COLO829 (cell line): ENCODE results near the gene BICC1.

Experiments used
- DNase-seq: peaks from one replicate; pipeline ENCODE4 v3.0.0; 2012; ENCODE audit warnings: low spot score

BICC1 gene, protein sequence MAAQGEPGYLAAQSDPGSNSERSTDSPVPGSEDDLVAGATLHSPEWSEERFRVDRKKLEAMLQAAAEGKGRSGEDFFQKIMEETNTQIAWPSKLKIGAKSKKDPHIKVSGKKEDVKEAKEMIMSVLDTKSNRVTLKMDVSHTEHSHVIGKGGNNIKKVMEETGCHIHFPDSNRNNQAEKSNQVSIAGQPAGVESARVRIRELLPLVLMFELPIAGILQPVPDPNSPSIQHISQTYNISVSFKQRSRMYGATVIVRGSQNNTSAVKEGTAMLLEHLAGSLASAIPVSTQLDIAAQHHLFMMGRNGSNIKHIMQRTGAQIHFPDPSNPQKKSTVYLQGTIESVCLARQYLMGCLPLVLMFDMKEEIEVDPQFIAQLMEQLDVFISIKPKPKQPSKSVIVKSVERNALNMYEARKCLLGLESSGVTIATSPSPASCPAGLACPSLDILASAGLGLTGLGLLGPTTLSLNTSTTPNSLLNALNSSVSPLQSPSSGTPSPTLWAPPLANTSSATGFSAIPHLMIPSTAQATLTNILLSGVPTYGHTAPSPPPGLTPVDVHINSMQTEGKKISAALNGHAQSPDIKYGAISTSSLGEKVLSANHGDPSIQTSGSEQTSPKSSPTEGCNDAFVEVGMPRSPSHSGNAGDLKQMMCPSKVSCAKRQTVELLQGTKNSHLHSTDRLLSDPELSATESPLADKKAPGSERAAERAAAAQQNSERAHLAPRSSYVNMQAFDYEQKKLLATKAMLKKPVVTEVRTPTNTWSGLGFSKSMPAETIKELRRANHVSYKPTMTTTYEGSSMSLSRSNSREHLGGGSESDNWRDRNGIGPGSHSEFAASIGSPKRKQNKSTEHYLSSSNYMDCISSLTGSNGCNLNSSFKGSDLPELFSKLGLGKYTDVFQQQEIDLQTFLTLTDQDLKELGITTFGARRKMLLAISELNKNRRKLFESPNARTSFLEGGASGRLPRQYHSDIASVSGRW

DNA sequence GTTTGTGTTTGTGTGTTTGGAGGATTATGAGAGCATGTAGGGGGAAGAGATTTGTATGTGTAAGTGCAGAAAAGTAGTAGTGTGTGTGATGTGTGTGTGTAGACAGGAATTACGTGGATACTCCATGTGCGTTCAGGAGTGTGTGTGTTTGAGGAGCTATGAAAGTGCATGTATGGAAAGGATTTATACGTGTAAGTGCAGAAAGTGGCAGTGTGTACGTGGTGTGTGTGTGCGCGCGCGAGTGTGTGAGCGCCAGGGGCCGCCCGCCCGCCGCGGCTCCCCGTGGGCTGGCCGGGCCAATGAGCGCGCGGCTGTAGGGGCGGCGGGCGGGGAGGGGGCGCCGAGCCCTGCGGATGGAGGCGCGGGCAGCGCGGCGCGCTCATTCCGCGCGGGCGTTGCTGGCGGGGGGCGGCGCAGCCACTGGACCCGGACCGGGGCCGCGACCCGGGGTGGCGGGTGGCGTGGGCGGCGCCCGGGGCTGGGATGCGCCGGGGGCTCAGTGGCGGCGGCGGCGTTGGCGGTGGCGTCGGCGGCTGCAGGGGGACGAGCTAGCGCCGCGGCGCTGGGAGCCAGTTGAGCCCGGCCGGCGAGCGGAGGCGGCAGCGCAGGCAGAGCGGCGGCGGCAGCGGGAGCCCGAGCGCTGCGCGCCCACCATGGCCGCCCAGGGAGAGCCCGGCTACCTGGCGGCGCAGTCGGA lies at the start of gene BICC1:
TSS of gene BICC1 (plus strand) at position 382 of the 697 bp plus-strand sequence. CDS start at position 654, 272 bp downstream.
- DNase-seq, result no peak

DNA sequence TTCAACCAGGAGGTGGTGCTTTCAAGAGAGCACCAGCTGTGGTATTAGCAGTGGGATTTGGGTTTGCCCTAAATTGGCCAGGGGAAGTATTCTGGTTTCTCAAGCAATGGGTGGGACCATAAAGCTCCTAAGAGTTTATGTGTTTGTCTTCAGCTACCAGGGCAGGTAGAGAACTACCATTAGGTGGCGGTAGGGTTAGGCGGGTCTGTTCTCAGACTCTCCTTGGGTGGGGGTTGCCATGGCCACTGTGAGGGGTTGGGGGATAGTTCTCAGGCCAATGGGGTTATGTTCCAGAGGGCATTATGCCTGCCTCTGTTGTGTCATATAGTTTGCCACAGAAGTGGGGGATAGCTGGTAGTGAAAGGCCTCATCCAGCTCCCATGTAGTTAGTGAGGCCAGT lies 47.7 kb upstream of the BICC1 start:
- DNase-seq, result no peak

DNA sequence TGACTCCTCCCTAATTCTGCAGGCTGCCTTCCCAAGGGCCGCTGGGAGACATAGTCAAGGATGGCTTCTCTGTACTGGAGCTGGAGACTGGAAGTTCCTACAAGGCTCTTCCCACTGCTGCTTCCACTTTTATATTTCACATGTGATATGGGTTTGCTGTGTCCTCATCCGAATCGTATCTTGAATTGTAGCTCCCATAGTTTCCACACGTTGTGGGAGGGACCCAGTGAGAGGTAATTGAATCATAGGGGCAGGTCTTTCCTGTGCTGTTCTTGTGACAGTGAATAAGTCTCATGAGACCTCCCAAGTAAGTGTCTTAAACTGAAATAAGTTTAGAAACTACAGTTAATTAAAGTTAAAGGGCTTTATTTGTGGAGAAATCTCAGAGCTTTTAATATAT lies 47.0 kb upstream of the BICC1 start:
- DNase-seq, result no peak

DNA sequence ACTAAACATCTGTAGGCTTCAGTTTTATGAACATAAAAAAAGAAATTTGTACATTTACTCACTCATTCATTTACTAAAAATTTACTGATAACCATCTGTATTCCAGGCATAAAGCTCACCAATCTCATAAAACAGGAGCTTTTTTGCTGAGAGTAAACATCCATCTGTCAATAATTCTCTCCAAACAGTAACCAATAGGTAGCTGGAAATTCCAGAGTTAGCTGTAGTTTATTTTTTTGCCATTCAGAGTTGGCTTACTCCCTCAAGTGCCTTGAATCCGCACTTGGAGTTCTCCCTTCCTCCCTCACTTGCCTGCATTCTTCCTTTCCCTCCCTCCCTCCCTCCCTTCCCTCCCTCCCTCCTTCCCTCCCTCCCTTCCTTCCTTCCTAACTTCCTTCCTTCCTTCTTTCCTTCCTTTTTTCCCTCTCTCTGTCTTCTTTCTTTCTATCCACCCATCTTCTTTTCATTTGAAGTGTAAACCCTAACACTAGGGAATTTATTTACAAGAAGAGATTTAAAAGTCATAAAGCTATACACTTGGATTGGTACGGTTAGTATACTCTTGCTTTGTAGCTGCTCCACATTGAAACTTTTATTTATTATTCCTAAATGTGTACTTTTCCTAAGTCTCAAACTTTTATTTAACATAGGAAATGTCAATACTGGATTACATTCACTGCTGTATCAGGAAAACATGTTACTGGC lies 44.6 kb upstream of the BICC1 start:
- DNase-seq, result no peak

DNA sequence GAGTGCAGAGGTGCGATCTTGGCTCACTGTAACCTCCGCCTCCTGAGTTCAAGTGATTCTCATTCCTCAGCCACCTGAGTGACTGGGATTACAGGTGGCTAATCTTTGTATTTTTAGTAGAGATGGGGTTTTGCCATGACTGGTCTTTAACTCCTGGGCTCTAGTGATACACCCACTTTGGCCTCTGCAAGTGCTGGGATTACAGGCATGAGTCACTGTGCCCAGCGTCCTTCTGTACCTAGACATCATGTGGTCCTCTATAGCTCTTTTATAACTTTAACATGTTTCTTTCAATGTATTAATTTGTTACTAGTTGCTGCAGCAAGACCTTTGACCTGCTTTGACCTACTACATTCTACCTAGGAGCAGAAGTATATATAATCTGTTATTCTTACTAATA lies 38.7 kb upstream of the BICC1 start:
- no peak for DNase-seq

DNA sequence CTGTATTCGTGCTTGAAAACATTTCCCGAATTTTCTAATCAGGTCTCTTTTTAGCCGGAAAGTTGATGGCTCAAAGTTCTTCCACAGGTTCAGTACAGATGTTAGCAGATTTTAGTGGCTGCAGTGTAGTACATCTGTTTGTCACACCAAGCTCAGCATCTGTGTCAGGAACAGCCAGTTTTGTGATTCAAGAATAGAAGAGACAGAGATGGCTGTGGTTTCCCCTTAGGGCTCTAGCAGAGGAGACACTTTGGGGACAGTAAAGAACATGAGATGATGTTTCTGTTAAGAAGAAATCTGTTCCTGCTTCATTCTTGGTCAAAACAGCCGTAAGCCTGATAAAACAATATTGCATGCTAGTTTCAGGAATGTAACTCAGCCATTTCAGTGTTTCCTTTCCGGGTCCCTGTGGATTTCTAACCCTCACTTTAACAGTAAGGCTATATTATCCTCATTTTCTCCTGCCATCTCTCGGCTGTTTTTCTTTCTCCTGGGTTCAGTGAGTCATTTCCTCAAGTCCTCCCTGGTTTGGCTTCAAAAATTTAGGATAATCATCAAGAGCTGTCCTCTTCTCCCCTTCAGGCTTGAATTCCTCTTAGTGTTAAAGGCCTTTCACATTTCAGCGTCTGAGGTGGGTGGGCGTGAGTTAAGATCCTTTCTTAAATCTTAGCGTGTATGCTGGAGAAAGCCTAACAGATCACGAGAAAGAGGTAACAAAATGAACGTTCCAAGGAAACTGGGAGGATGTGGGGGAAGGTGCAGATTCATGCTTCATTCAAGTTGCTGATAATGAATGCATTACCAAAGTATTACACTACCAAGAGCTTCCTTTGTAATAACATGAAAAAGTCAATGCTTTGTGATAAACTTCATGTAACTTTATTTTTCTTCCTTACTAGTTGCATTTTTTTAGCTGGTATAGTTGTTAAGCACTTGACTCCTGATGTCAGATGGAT lies 37.1 kb upstream of the BICC1 start:
- DNase-seq, result peak; percentile 12

DNA sequence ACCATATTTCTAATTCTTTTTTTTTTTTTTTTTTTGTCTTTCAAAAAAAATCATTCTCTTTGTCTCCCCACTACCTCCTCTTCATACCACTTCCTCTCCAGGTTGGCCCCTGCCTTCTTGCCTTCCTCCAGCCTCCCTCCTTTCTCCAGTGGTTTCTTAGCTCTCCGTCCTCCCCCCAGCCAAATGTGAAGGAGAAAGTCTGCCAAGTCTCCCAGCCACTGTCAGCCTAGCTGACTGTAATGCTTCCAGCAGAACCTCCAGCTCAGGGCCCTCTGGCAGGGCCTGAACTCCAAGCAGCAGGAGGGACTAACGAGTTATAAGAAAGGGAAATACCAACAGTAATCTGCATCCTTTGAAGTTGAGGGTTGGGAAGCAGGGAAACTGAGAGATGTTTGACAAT lies 35.5 kb upstream of the BICC1 start:
- no peak for DNase-seq

DNA sequence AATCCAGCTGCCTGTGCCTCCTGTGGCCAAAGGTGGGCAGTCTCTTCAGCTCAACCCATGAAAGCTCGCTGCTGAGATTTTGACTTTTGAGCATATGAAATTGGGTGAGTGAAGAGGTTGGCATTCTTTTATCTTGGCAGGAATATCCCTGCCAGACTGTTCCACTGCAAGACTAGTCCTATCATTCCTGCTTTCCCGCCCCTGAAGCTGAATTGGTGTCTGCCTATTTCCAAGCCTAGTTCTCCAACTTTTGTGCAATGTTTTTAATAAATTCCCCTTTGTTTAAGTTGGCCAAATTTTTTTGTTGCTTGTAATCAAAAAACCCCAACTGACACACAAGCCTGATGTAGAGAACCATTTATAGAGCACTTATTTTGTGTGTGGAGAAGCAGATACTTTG lies 34.8 kb upstream of the BICC1 start:
- DNase-seq, result no peak

DNA sequence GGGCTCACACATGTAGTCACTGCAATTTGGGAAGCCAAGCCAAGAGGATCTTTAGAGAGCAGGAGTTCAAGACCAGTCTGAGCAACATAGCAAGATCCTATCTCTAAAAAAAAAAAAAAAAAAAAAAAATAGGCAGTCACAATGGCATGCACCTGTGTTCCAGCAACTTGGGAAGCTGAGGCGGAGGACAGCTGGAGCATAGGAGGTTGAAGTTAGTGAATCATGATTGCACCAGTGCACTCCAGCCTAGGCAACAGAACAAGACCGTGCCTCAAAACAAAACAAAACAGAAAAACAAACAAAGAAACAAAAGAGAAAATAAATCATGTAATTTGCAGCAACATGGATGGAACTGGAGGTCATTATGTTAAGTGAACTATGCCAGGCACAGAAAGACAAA lies 33.6 kb upstream of the BICC1 start:
- no peak for DNase-seq

DNA sequence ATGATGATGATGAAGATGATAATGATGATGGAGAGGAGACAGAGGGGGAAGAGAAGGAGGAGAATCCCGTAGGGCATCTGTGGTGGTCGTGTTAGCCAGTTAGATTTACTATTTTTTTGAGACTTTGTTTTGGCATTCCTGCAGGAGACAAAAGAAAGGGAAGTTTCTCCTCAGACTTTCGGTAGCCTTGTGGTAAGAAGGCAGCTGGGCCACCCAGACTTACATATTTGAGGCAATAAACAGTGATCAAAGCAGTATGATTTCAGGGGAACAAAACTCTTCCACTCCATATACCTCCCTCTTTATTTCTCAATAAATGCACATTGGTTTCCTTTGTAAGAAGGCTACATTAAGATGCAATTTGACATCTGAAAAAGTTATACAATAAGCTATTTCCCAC lies 32.4 kb upstream of the BICC1 start:
- DNase-seq, result no peak

DNA sequence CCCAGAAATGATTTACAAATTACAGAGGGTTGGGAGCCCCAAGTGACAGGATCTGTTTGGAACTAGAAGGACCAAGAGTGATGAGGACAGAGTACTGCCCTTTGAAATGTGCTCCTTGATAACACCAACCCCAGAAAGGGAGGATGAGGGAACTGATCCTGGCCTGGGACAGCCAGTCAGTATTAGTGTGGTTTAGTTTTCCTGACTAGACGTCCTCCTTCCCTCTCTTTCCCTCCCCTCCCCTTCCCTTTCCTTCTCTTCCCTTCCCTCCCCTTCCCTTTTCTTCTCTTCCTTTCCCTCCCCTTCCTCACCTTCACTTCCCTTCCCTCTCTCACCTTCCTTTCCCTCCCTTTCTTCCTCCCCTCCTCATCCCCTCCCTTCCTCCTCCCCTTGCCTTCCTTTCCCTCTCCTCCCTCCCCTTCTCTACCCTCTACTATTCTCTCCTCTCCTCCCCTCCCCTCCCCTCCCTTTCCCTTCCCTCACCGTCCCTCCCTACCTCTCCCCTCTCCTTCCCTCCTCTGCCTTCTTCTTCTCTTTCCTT lies 31.0 kb upstream of the BICC1 start:
- DNase-seq, result no peak

DNA sequence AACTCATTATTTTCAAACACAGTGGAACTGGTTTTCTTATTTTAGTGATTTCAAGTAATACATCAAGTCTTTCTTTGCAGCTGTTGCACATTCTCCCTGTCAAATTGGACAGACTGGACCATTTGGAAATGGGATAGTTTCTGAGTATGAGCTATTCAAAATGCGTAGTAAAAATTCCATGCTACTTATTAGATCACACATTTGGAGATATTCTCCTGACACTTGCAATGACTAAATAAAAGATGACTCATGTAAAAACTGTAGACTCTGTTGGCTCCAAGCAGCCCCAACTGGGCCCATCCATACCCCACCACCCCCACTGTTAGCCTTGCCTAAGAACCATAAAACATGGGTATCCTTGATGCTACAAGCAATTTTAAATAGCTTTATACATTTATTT lies 25.9 kb upstream of the BICC1 start:
- no peak for DNase-seq

DNA sequence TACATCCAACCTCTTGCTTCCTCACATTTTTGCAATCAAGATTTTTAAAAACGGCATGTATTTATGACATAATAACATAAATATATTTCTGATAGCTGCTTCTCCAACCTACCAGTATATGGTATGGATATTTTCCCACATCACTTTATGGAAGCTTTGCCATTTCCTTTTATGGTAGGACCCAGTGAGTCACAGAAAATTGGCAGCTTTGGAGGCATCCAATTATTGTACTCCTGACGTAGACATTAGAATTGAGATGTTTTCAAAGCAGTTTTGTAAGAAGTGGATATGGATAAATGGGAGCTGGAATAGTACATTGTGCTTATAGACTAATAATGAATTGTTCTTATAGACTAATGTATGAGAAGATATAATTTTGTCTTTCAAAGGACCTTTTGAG lies 23.8 kb upstream of the BICC1 start:
- no peak for DNase-seq

DNA sequence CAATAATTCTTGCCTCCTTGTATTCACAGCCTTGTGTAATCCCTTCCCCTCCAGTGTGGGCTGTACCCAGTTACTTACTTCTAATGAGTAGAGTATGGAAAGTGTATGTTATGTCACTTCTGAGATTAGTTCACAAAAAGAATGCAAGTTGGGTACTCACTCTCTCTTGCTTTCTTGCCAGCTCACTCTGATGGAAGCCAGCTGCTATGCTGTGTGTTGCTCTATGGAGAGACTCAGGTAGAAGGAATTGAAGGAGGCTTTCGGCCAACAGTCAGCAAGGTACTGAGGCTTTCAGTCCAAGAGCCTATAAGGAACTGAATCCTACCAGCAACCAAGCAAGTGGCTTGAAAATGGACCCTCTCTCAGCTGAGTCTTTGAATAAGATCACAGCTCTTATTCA lies 9.7 kb upstream of the BICC1 start:
- DNase-seq, result no peak

DNA sequence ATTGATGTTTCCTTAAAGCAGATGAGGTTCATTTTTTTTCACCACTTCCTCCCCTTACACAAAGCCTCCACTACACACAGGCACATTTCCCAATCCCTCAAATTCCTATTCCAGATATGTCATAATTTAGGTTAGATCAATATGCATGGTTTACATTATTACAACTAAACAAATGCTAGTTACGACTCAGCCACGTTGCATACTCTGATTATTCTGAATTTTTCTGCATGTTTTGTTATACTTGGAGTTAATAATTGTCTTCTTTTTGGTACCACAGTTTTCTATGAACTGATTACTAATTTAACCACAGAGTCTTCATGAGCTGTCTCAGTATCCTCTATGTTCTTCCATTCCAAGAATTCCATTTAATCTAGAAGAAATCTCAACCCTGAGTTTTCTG lies 4.4 kb upstream of the BICC1 start:
- no peak for DNase-seq

DNA sequence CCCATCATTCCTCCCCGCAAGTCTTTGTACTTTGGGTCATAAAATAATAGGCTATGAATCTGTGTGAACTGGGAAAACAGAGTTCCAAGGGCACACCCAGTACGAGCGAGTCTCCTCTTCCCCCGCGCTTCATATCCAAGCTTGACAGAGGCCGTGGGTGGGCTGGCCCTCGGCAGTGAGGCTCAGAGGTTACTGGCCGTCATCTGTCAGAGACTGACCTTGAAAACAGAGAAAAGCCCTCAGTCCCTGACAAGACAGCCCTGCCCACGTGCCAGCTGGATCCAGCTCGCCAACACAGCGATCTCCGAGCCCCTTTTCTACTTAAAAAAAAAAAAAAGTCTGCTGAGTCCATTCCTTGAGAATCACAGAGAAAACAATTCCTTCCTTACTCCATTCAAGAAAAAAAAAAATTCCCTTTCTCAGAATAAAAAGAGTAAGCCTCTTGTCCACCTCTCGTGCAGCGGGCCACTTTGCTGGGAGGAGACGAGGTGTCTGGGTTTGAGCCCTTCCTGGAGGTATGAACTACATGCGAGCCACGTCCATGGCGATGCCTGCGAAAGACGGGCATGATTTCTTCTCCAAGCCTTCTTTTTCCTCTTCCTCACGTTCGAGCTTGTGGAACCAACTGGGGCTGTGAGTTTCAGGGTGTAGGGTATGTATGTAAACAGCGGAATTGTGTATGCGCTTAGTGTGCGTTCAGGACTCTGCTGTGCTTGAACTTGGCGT lies 744 bp upstream of the BICC1 start:
- DNase-seq, result no peak

DNA sequence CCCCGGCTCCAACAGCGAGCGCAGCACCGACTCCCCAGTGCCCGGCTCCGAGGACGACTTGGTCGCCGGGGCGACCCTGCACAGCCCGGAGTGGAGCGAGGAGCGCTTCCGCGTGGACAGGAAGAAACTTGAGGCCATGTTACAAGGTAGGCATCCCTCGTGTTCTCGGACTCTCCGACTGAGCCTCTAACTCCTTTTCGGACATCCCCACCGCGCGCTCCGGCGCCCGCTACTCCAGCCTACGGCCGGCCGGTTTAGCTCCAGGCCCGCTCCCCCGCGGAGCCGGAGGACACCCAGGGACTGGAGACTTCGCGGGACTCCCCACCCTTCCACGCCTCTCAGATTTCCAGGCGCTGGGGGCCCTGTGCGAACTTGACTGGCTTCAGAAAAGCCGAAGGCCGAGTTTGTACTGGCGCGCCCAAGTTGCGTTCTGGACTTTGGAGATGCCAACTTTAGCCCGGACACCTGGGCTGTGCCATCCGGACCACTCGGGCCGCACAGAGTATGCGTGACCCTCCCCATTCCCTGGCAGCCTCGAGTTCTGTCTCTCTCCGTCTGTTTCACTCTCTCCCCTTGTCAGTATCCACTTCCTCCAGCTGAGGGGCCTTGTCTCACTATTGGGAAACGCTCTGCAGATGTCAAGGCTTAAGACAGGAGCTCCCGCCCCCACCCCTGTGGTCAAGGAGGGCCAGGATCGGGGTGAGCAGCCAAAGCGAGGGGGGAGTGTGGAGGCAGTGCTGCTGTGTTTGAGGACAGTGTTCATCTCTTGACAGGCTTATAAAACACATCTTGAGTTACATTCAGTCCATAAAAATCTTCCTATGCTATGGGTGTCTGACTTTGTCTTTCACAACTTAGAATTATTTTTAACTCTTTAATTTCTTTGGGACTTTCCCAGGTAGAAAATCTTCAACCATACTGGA lies 777 bp downstream of the BICC1 start:
- DNase-seq, result no peak

DNA sequence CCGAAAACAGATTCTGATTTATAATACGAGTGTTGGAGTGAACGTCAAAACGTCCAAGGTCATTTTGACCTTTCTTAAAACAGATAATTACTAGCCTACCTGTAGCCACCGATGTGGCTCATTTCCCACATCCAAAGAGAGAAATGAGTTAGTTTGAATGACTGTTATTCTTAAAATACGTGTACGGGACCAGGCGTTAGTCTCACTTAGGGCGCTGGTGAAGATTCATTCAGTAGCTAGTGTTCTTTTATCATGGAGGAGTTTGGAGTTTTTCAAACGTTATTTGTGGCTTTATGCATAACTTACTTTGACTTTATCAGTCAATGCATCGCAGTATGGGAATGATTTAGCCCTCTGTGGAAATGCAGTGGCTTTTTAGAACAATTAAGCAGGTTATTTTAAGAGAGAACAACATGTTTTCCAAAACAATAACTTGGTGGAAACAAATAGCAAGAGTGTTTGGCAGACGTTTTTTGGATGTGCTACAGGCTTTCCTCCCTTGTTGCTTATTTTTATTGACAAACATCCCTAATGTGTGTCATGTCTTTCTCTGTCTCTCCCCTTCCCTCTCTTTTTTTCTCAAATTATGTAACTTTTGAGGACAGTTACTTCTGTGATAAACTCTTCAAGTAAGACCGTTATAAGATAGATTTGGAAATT lies 1.6 kb downstream of the BICC1 start:
- no peak for DNase-seq
